GM12874 (cell line): ENCODE measurements around the gene LRTM1.

Source experiments
- TF ChIP-seq, protein P1 (sequence below): IDR thresholded peaks from 2 replicates; pipeline ENCODE4 v1.5.1; 2011; ENCODE audit warnings: low read depth, mild to moderate bottlenecking, control low read depth, low read length, moderate library complexity; ENCODE audit not compliant: insufficient read depth

LRTM1 gene

DNA sequence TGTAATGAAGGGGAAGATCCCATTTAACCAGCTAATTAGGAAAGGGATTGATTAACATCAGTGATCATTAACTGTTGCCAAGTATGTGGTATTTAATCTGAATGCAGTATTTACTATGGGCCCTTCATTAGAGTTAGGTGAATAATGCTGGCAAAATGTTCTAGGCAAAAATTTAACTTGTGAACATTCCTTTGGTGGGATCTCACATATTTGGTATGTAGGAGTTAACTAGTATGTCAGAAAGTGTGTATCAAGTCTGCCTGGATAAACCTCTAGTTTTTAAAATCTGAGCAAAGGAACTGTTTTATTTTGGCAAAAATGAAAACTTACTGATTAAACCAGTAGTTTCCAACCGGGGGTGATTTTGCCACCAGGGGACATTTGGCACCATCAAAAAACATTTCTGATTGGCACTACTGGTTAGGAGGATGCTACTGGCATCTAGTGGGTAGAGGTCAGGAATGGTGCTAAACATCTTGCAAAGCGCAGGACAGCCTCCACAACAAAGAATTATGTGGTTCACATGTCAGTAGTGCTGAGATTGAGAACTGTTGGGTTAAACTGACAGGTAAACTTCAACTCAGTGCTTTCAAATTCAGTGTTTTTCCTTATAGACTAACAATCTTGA, 22.5 kb downstream of the LRTM1 start:
- TF ChIP-seq, protein P1, sequence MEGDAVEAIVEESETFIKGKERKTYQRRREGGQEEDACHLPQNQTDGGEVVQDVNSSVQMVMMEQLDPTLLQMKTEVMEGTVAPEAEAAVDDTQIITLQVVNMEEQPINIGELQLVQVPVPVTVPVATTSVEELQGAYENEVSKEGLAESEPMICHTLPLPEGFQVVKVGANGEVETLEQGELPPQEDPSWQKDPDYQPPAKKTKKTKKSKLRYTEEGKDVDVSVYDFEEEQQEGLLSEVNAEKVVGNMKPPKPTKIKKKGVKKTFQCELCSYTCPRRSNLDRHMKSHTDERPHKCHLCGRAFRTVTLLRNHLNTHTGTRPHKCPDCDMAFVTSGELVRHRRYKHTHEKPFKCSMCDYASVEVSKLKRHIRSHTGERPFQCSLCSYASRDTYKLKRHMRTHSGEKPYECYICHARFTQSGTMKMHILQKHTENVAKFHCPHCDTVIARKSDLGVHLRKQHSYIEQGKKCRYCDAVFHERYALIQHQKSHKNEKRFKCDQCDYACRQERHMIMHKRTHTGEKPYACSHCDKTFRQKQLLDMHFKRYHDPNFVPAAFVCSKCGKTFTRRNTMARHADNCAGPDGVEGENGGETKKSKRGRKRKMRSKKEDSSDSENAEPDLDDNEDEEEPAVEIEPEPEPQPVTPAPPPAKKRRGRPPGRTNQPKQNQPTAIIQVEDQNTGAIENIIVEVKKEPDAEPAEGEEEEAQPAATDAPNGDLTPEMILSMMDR = no peak

DNA sequence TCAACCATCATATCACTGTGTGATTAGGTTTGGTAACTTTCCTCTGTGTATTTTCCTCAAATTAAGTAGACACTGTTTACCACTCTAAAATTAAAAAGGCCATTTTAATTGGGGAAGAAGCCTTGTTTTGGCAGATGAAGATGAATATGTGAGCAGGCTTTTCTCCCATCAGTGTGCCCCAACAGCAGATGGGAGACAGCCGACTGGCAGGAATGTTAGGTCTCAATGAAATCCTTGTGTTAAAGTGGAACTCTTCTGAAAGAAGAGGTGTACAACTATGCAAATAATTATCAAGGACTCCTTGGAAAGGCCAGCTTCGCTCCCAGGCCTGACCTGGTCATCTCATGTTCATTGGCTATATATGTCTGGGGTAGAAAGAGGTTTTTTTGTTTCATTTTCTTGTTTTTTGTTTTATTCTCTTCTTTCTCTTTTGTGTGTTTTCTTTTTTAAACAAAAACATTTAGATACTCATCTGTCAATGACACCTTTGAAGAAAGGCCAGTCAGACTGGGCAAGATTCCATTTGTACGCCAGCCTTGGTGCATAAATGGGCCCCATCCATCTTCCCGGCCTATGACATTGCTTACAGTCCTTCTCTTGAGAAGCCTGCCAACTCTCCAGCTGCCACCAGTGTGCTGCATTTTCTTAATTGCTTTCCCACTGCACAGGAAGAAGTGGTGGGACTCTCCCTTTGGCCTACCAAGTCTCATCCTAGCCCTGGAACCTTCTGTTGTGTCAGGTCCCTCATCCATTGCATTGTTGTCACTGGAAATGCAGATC, 25.8 kb downstream of the LRTM1 start:
- TF ChIP-seq, protein P1 = no peak

DNA sequence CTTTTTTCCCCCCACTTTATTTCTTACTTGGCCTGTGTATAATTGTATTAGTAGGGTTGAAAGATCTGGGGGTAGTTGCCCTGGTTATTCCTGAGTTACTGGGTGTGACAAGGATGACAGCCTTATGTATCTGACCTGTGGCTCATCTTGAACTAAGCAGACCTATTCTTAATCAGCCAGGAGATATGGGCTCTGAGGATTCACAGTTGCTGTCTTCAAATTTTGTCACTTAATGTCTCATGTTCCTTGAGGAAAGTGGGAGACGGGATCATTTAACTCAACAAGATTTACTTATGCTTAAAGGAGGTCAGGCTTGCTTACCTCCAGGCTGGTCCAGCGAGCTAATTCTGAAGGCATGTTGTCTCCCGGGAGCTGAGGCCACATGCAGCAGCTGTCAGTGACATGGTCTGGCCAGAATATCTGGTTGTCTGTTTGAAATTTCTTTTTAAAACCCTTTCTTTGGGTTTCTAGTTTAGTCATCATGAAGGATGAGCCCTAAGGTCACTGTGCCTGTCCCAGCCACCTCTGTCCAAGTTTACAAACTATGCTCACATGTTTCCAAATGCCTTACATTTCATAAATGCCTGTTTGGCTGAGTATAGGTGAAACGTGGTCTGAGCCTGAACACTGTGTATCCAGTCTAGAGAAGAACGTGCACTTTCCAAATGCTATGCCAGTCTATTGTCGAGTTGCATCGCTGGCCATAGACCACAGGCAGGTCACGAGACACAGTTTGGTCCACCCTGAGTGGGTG, 26.8 kb downstream of the LRTM1 start:
- TF ChIP-seq, protein P1 = no peak

DNA sequence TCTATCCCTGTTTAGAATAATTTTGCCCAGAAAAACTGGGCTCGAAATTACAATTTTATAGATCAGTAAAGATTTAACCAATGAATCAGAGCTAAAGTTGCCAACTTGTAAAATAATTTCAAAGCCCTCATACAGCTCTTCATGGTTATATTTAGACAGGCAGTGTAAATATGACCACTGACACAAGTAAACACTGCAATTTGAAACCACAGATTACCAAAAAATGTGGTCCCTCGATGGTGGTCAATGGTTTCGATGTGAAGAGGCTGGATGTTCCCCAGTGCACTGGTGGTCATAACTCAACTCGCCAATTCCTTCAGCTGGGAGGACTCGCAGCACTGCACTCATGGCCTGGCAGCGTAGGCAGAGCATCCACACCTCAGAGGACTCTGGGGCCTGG, 28.6 kb downstream of the LRTM1 start:
- TF ChIP-seq, protein P1 = no peak

DNA sequence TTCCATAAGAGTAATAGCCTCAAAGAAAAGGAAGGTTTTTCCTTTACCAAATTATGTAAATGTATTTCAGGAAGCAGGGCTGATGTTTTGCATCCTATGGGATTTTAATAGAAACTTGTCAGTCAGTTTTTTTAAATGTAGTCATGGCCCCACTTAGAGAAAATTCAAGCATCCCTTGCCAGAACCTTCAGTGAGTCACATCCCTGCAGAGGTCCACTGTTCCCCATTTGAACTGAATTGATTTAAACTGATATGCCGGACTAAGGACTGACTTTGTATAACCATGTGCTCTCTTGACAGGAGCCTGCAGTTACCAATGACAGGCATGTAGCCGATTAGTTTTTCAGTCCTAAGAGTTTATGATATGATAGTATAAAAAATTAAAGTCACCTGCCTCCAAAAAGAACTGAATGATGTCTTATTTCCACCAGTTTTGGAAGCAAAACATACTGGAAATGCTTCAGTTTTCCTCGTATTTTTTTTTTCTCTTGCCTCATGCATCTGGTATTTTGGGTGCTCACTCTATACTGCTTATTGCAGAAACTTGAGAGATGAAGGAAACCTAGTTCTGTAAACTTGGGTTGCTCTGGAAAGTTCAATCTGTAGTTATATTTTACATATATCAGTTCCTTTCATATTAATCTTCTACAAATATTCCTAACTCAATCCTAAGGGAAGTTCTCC, 30.7 kb downstream of the LRTM1 start:
- TF ChIP-seq, protein P1 = no peak

DNA sequence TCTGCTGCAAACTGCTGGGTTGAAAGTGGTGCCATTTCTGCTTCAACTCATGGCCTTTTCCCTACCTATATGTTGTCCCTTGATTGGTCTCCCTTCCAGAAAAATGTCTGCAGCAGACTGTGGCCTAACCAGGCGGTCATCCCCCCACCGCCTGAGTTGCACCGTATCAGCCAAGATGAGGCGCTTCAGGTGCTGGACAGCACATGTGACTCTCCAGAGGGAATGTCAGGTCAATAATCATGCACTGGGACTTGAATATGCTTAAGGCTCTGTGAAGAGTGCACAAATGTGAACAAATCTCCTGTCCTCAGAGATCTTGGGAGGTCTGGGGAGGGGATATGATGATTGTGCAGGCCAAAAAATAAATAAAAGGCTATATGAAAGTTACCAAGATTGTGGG, 32.2 kb downstream of the LRTM1 start:
- TF ChIP-seq, protein P1 = no peak

DNA sequence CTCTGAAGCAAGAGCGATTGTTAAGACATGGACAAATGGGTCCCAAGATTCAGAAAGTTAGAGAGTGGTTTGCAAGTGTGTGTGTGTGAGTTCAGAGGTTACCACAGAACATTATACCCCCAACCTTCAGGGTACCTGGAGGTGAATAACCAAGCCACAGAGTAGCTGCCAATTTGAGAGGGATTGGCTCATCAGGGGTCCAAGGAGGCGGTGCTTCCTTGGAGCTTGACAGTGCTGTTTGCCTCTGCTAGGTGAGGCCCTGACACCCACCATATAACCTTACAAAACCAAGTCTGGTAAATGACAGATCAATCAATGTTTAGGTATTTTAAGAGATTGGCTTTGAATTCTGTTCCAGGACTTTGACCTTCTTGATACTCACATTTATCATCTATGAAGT, 35.7 kb downstream of the LRTM1 start:
- TF ChIP-seq, protein P1 = no peak
